Loucy (cell line): ENCODE measurements around the gene NSD2.
A peak's percentile ranks its signal among the peaks of the same experiment; 100 is the strongest.

ENCODE experiments used
- H2AFZ ChIP-seq: fragments of 200-600 bp; sonication (generic); 2 replicates; pipeline ENCODE4 v1.6.0; 2016; ENCODE audit warnings: antibody characterized with exemption, mild to moderate bottlenecking, low read length, moderate library complexity
- H3F3A ChIP-seq: fragments of 200-600 bp; 2 replicates; pipeline ENCODE4 v1.6.0; 2016; ENCODE audit warnings: antibody characterized with exemption, low read depth, mild to moderate bottlenecking
- H3K27me3 ChIP-seq: fragments of 200-600 bp; sonication (generic); 2 replicates; pipeline ENCODE4 v1.6.1; 2014; ENCODE audit warnings: low read length, mild to moderate bottlenecking; ENCODE audit not compliant: insufficient read depth, poor library complexity, severe bottlenecking
- H3K36me3 ChIP-seq: fragments of 200-600 bp; sonication (generic); 2 replicates; pipeline ENCODE4 v1.6.1; 2016; ENCODE audit warnings: low read length; ENCODE audit not compliant: insufficient read depth
- H3K4me1 ChIP-seq: fragments of 200-600 bp; sonication (generic); 2 replicates; pipeline ENCODE4 v1.5.1; 2014; ENCODE audit warnings: low read length, mild to moderate bottlenecking; ENCODE audit not compliant: insufficient read depth, poor library complexity, severe bottlenecking
- H3K4me2 ChIP-seq: fragments of 200-600 bp; sonication (generic); 2 replicates; pipeline ENCODE4 v1.6.0; 2014; ENCODE audit warnings: antibody characterized with exemption, low read length, low read depth, mild to moderate bottlenecking; ENCODE audit not compliant: poor library complexity, severe bottlenecking
- H3K4me3 ChIP-seq: fragments of 200-600 bp; sonication (generic); 2 replicates; pipeline ENCODE4 v1.5.1; 2014; ENCODE audit warnings: low read length, mild to moderate bottlenecking, mixed read lengths; ENCODE audit not compliant: poor library complexity, severe bottlenecking
- H3K79me2 ChIP-seq: fragments of 200-600 bp; sonication (generic); 2 replicates; pipeline ENCODE4 v1.6.1; 2014; ENCODE audit warnings: low read length; ENCODE audit not compliant: insufficient read depth
- H3K9ac ChIP-seq: fragments of 200-600 bp; sonication (generic); 2 replicates; pipeline ENCODE4 v1.6.0; 2014; ENCODE audit warnings: mild to moderate bottlenecking, low read depth, low read length, moderate library complexity; ENCODE audit not compliant: poor library complexity, severe bottlenecking
- H3K9me2 ChIP-seq: fragments of 200-600 bp; sonication (generic); replicated peaks from 2 replicates; pipeline ENCODE4 v1.6.1; 2016; ENCODE audit warnings: low read depth, low read length, mixed read lengths
- H3K9me3 ChIP-seq: fragments of 200-600 bp; sonication (generic); 2 replicates; pipeline ENCODE4 v1.6.1; 2014; ENCODE audit warnings: mild to moderate bottlenecking, antibody characterized with exemption, low read length, low read depth; ENCODE audit not compliant: insufficient read depth
- H4K20me1 ChIP-seq: fragments of 200-600 bp; sonication (generic); 2 replicates; pipeline ENCODE4 v1.6.0; 2014; ENCODE audit warnings: antibody characterized with exemption, low read length, mild to moderate bottlenecking; ENCODE audit not compliant: insufficient read depth, poor library complexity, severe bottlenecking
- CTCF ChIP-seq: fragments of 200-600 bp; sonication (generic); conservative IDR thresholded peaks from 2 replicates; pipeline ENCODE4 v1.5.1; 2014; ENCODE audit warnings: mild to moderate bottlenecking, antibody characterized with exemption, low read length
- EZH2phosphoT487 ChIP-seq: fragments of 200-600 bp; IDR thresholded peaks from 2 replicates; pipeline ENCODE4 v1.6.1; 2018; ENCODE audit warnings: antibody characterized with exemption, mild to moderate bottlenecking, moderate library complexity, borderline replicate concordance

The NSD2 gene

GRCh38 chr4:1879485-1879884 lies 8.3 kb downstream of the NSD2 start:
- H3K9ac ChIP-seq: no peak overlapping the region
- H3F3A ChIP-seq: no peaks in the 10 kb centered on the region
- H3K4me2 ChIP-seq: peak overlapping the region; percentile 43
- peaks cover 84% of the 10 kb centered on the region for H4K20me1 ChIP-seq
- peaks cover 23% of the 10 kb centered on the region for H3K4me1 ChIP-seq
- H3K4me3 ChIP-seq: no peak overlapping the region
- H3K79me2 ChIP-seq: peaks cover 99% of the 10 kb centered on the region
- H3K36me3 ChIP-seq: no peaks in the 10 kb centered on the region
- H3K9me3 ChIP-seq: no peaks in the 10 kb centered on the region
- no peaks in the 10 kb centered on the region for H3K9me2 ChIP-seq
- no peak overlapping the region for H2AFZ ChIP-seq
- no peaks in the 10 kb centered on the region for H3K27me3 ChIP-seq
- TF ChIP-seq CTCF: no peak
- TF ChIP-seq EZH2phosphoT487: no peak

- no peak overlapping the region for H2AFZ ChIP-seq
- no peaks in the 10 kb centered on the region for H3K36me3 ChIP-seq
- H3F3A ChIP-seq: no peaks in the 10 kb centered on the region
- no peaks in the 10 kb centered on the region for H3K9me2 ChIP-seq
- TF ChIP-seq EZH2phosphoT487 (no peak), CTCF (no peak)
- H3K79me2 ChIP-seq: peaks cover 99% of the 10 kb centered on the region
- peaks cover 20% of the 10 kb centered on the region for H3K4me1 ChIP-seq
- no peaks in the 10 kb centered on the region for H3K9me3 ChIP-seq
- H4K20me1 ChIP-seq: peaks cover 84% of the 10 kb centered on the region
- peak overlapping the region; percentile 43 for H3K4me2 ChIP-seq
- no peak overlapping the region for H3K4me3 ChIP-seq
- no peak overlapping the region for H3K9ac ChIP-seq
- H3K27me3 ChIP-seq: no peaks in the 10 kb centered on the region
These were observed 9.1 kb downstream of the NSD2 start for GRCh38 chr4:1880332-1880731.

GRCh38 chr4:1882850-1883271 lies 11.7 kb downstream of the NSD2 start:
- peaks cover 16% of the 10 kb centered on the region for H3K4me1 ChIP-seq
- H3K79me2 ChIP-seq: peaks cover 99% of the 10 kb centered on the region
- peaks cover 90% of the 10 kb centered on the region for H4K20me1 ChIP-seq
- H3K9me3 ChIP-seq: no peaks in the 10 kb centered on the region
- H3F3A ChIP-seq: no peaks in the 10 kb centered on the region
- H3K9me2 ChIP-seq: no peaks in the 10 kb centered on the region
- H3K9ac ChIP-seq: no peak overlapping the region
- TF ChIP-seq CTCF (no peak), EZH2phosphoT487 (no peak)
- no peak overlapping the region for H2AFZ ChIP-seq
- H3K4me3 ChIP-seq: no peak overlapping the region
- H3K27me3 ChIP-seq: no peaks in the 10 kb centered on the region
- no peak overlapping the region for H3K4me2 ChIP-seq
- no peaks in the 10 kb centered on the region for H3K36me3 ChIP-seq
